Type B pancreatic cell (in vitro differentiated cells): ENCODE data around the gene PARP8. TPM values are rescaled to one million over a fixed set of nuclear protein-coding genes. Genes with fewer than 3 reads are reported as not detected.
"Not testable (repeated sequence)": the region's sequence is repeated elsewhere in the genome, so short reads cannot be mapped to it uniquely, and the experiment has no call there.

Experiments used
- DNase-seq: peaks from one replicate; pipeline ENCODE4 v3.0.0; 2021; ENCODE audit warnings: mixed read lengths; ENCODE audit not compliant: unreplicated experiment; ENCODE audit errors: extremely low spot score
- H3K27ac Mint-ChIP-seq: 2 replicates; pipeline ENCODE4 v1.8.0; 2021; ENCODE audit warnings: mild to moderate bottlenecking, mixed read lengths
- H3K27me3 Mint-ChIP-seq: 2 replicates; pipeline ENCODE4 v1.8.0; 2021; ENCODE audit warnings: mixed read lengths
- H3K36me3 Mint-ChIP-seq: 2 replicates; pipeline ENCODE4 v1.8.0; 2021; ENCODE audit warnings: mixed read lengths
- H3K4me1 Mint-ChIP-seq: one replicate; pipeline ENCODE4 v1.8.0; 2021; ENCODE audit warnings: mixed read lengths; ENCODE audit not compliant: unreplicated experiment
- H3K4me3 Mint-ChIP-seq: 2 replicates; pipeline ENCODE4 v1.8.0; 2021; ENCODE audit warnings: mild to moderate bottlenecking, mixed read lengths
- H3K9me3 Mint-ChIP-seq: 2 replicates; pipeline ENCODE4 v1.8.0; 2021; ENCODE audit warnings: mixed read lengths
- CTCF ChIP-seq: fragments of 200-600 bp; sonication (generic); conservative IDR thresholded peaks from 2 replicates; pipeline ENCODE4 v1.5.0; 2021; ENCODE audit warnings: antibody characterized with exemption, mild to moderate bottlenecking
- total RNA-seq: library from RNA; stranded (reverse); gene quantifications from 2 replicates; pipeline ENCODE4 v1.2.1, GENCODE V29; 2021; ENCODE audit warnings: low replicate concordance

Gene PARP8
- total RNA-seq, 1 donor from 2014 or later = 19.6 TPM

DNA sequence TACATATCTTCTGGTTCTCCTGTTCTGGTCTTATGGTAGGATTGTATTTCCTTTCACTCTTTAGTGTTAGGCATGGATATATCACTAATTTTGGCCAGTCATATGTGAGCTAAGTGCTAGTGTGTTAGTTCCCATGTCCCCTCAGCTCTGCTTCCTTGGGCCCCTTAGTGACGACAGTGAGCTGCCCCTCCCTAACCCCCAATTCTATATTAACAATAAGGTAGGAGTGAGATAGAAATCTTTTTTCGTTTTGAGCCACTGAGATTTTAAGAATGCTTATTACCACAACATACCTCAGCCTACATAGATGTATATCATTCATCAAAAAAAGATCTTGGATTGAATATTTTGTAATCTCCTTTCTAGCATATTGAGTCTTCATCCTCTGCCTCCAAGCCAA is 100.5 kb downstream of the PARP8 start:
- TF ChIP-seq CTCF = no peak
- Mint-ChIP-seq H3K9me3 (no peaks in the 10 kb centered on the region), H3K36me3 (peaks cover 17% of the 10 kb centered on the region), H3K4me3 (no peak overlapping the region), H3K4me1 (peaks cover 5% of the 10 kb centered on the region), H3K27ac (no peak overlapping the region), H3K27me3 (no peaks in the 10 kb centered on the region)
- DNase-seq = no peak

DNA sequence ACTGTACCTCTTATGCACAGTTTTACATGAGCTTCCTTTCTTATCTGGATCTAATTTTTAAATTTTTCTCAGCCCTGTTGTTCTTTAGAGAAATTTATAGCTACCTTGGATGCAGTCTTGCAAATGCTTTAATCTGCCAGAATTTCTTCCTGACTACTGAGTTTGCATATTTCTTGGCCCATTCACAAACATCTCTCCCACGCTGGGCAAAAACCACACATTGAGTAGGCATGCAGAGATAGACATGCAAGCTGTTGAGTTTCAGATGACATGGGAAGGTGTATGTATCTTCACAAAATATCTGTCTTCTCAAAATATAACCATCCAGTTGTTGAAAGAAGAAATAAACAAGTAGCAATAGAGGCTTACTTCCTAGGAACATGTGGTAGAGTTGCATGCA is 101.2 kb downstream of the PARP8 start:
- DNase-seq = no peak
- H3K4me1 Mint-ChIP-seq = peaks cover 5% of the 10 kb centered on the region
- H3K4me3 Mint-ChIP-seq = no peak overlapping the region
- no peak overlapping the region for H3K27ac Mint-ChIP-seq
- no peaks in the 10 kb centered on the region for H3K9me3 Mint-ChIP-seq
- TF ChIP-seq CTCF = no peak
- peaks cover 15% of the 10 kb centered on the region for H3K36me3 Mint-ChIP-seq
- H3K27me3 Mint-ChIP-seq = no peaks in the 10 kb centered on the region

DNA sequence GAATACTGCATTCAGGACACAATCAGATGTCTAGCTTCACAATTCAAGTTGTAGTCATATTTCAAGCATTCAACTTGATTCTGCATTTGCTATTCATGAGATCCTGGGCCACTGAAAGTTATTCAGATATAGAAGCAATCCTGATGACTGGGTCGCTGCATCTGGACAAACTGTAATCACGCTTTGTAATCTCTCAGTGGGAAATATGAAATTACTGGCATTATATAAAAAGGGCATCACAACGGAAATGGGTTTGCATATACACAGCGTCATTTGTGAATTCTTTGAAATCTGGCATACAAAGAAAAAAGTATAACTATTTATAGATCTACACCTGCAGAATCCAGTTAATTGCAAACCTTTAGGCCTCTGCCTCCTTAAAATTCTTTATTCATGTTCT is 102.2 kb downstream of the PARP8 start:
- no peak overlapping the region for H3K4me3 Mint-ChIP-seq
- peaks cover 3% of the 10 kb centered on the region for H3K4me1 Mint-ChIP-seq
- no peaks in the 10 kb centered on the region for H3K27me3 Mint-ChIP-seq
- no peak for TF ChIP-seq CTCF
- peaks cover 8% of the 10 kb centered on the region for H3K9me3 Mint-ChIP-seq
- H3K36me3 Mint-ChIP-seq = peaks cover 23% of the 10 kb centered on the region
- H3K27ac Mint-ChIP-seq = no peak overlapping the region
- no peak for DNase-seq

DNA sequence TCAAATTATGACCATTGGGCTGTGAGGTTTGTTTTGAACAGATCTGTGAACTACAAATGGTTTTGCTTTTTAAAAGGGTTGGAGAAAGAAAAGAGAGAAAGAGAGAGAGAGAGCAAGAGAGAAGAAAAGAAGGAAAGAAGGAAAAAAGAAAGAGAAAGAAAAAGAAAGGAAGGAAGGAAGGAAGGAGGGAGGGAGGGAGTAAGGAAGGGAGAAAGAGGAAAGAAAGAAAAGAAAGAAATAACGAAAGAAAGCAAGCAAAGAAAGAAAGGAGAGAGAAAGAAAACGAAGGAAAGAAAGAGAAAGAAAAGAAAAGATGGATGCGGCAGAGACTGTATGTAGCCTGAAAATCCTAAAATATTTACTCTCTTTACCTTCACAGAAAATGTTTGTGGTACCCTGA is 104.0 kb downstream of the PARP8 start:
- no peak for TF ChIP-seq CTCF
- Mint-ChIP-seq H3K4me1 (no peaks in the 10 kb centered on the region), H3K27me3 (no peaks in the 10 kb centered on the region), H3K27ac (no peak overlapping the region), H3K36me3 (peaks cover 16% of the 10 kb centered on the region), H3K9me3 (peaks cover 9% of the 10 kb centered on the region), H3K4me3 (no peak overlapping the region)
- no peak for DNase-seq

DNA sequence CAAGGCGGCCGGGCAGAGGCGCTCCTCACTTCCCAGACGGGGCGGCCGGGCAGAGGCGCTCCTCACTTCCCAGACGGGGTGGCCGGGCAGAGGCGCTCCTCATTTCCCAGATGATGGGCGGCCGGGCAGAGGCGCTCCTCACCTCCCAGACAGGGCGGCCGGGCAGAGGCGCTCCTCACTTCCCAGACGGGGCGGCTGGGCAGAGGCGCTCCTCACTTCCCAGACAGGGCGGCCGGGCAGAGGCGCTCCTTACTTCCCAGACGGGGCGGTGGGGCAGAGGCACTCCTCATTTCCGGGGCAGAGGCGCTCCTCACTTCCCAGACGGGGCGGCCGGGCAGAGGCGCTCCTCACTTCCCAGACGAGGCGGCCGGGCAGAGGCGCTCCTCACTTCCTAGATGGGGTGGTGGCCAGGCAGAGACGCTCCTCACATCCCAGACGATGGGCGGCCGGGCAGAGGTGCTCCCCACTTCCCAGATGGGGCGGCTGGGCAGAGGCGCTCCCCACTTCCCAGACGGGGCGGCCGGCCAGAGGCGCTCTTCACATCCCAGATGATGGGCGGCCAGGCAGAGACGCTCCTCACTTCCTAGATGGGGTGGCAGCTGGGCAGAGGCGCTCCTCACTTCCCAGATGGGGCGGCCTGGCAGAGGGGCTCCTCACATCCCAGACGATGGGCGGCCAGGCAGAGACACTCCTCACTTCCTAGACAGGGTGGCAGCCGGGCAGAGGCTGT is 108.2 kb downstream of the PARP8 start:
- H3K27me3 Mint-ChIP-seq, H3K4me3 Mint-ChIP-seq, DNase-seq, H3K9me3 Mint-ChIP-seq, H3K4me1 Mint-ChIP-seq, H3K27ac Mint-ChIP-seq: not testable (repeated sequence)
- peaks cover 28% of the 10 kb centered on the region for H3K36me3 Mint-ChIP-seq

DNA sequence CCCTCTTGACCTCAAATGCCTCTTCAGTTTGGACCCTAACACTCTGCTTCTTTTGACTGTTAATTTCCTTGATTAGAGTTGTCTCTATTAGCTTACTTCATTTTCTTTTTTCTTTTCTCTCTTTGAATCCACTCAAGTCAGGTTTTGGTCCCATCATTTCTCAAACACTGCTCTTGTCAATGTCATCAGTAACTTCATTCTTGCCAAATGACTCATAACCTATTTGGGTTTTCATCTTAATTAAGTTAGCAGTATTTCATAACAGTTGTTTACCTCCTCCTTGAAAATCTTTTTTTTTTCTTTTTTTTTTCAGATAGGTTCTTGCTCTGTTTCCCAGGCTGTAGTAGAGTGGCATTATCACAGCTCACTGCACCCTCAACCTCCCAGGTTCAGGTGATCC is 119.6 kb downstream of the PARP8 start:
- TF ChIP-seq CTCF = no peak
- H3K4me3 Mint-ChIP-seq = no peak overlapping the region
- H3K36me3 Mint-ChIP-seq = no peaks in the 10 kb centered on the region
- H3K9me3 Mint-ChIP-seq = peaks cover 5% of the 10 kb centered on the region
- H3K27ac Mint-ChIP-seq = no peak overlapping the region
- no peak for DNase-seq
- H3K27me3 Mint-ChIP-seq = no peaks in the 10 kb centered on the region
- no peaks in the 10 kb centered on the region for H3K4me1 Mint-ChIP-seq
